Endometrial microvascular endothelial cells (primary cell): ENCODE data around the gene SPOP. TPM values are rescaled to one million over a fixed set of nuclear protein-coding genes. Genes with fewer than 3 reads are reported as not detected.

Source experiments
- total RNA-seq: library from RNA; depleted of rRNA; stranded (reverse); fragments of >200 nt; gene quantifications from one replicate; pipeline ENCODE4 v1.2.3, GENCODE V29; 2015; ENCODE audit errors: inconsistent ontology term

Gene SPOP
- total RNA-seq, 1 donor from 2014 or later, result 61.5 TPM

Other genes starting within 250 kb of the SPOP start
- not detected for gene NGFR, start 182.8 kb downstream of the SPOP start, total RNA-seq
- gene NXPH3, start 102.2 kb downstream of the SPOP start, total RNA-seq, result 1.3 TPM
- gene SLC35B1, start 29.9 kb upstream of the SPOP start, total RNA-seq, result 76.1 TPM
- gene FAM117A, start 86.0 kb upstream of the SPOP start, total RNA-seq, result 8.5 TPM
- gene KAT7, start 110.6 kb upstream of the SPOP start, total RNA-seq, result 27.6 TPM
- not detected for gene TAC4, start 170.0 kb upstream of the SPOP start, total RNA-seq